Activated T-helper 9 cell treated with anti-CD3 and anti-CD28 coated beads, Interleukin-2, amount 50 U/mL, for 16 hours (primary cell): ENCODE data around the gene PACS2.

Experiments used
- DNase-seq: peaks from one replicate; pipeline ENCODE4 v3.0.0-alpha.2; 2020; ENCODE audit warnings: low read depth

Gene PACS2

GRCh38 chr14:105440992-105441391, 126.4 kb downstream of the PACS2 start:
- DNase-seq: no peak

- DNase-seq: no peak
These were observed 127.6 kb downstream of the PACS2 start for GRCh38 chr14:105442125-105442524.

DNA sequence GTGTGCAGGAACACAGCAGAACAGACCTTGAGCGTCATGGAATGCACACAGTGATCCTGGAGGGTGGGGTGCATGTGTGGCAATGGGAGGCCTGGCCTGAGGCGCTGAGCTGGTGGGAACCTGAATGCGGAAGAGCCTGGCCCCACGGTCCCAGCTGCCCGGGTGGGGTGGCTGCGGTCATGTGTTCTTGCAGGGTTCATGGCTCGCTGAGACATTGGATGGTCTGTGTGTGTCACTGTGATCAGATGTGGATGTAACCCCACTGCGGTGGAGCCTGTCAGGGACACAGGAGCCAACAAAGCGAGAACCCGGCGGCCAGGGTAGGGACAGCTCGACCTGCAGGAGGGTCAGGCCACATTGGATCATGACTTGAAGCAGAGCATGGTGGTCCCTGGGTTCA, 128.3 kb downstream of the PACS2 start:
- DNase-seq: no peak

DNA sequence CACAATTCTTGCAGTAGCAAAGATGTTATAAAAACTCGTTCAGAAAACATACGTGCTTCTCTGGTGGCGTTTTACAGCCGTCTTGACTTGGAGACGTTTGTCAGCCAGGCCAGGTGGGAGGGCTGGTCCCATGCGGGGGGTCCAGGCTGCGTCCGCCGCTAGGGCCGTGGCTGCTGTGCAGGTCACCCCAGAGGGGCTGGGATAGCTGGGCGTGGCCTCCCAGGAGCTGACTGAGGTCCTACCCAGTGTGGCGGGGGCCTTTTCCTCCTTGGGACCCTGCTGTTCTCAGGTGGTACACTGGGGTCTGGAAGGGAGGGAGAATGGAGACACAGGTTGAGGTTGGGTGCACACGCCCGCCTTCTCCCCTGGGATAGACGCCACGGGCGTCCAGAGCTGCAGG, 130.3 kb downstream of the PACS2 start:
- DNase-seq: no peak

GRCh38 chr14:105445290-105445689, 130.7 kb downstream of the PACS2 start:
- no peak for DNase-seq

- no peak for DNase-seq
These were observed 131.6 kb downstream of the PACS2 start for GRCh38 chr14:105445901-105446845.

DNA sequence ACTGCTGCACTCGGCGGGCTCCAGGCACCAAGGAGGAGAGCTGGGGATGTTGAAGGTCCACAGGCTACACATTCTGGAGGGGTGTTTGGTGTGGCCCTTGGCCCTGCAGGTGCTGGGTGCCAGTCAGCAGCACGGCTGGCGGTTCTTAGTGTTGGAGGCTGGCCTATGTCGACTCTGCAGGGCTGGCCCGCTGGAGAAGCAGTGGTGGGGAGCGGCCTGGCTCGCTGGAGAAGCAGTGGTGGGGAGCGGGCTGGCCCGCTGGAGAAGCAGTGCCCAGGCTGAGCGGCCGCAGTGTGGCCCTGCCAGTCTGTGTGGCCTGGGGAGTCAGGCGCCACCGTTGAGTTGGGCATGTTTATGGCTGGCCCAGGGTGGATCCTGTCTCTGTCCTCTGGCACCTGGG, 132.4 kb downstream of the PACS2 start:
- DNase-seq: no peak
